IPS-20b (cell line): ENCODE measurements around the gene GPANK1.

Experiments used
- H3K27ac ChIP-seq: one replicate; pipeline ENCODE4 v1.5.1; 2013; ENCODE audit warnings: low read length
- H3K27me3 ChIP-seq: 2 replicates; pipeline ENCODE4 v1.6.1; 2013; ENCODE audit warnings: mild to moderate bottlenecking, low read length, inconsistent platforms; ENCODE audit not compliant: insufficient read depth
- H3K36me3 ChIP-seq: 2 replicates; pipeline ENCODE4 v1.6.1; 2013; ENCODE audit warnings: low read depth, mild to moderate bottlenecking, inconsistent platforms, low read length, moderate library complexity; ENCODE audit not compliant: insufficient read depth
- H3K4me1 ChIP-seq: 2 replicates; pipeline ENCODE4 v1.6.1; 2013; ENCODE audit warnings: mild to moderate bottlenecking, control low read depth, inconsistent platforms, low read length, moderate library complexity; ENCODE audit not compliant: insufficient read depth
- H3K4me3 ChIP-seq: 2 replicates; pipeline ENCODE4 v1.5.1; 2013; ENCODE audit warnings: mild to moderate bottlenecking, low read length, inconsistent platforms
- H3K9ac ChIP-seq: 2 replicates; pipeline ENCODE4 v1.6.1; 2013; ENCODE audit warnings: low read depth, mild to moderate bottlenecking, inconsistent platforms, low read length, moderate library complexity
- H3K9me3 ChIP-seq: 2 replicates; pipeline ENCODE4 v1.6.1; 2013; ENCODE audit warnings: mild to moderate bottlenecking, low read depth, low read length, inconsistent platforms; ENCODE audit not compliant: insufficient read depth

GPANK1 gene

GRCh38 chr6:31619805-31620585, 44.8 kb downstream of the GPANK1 start:
- Histone ChIP-seq H3K27ac (peak overlapping the region; percentile 97), H3K4me1 (peaks cover 17% of the 10 kb centered on the region; the same call in 1 of the 2 replicates), H3K9me3 (no peaks in the 10 kb centered on the region), H3K27me3 (no peaks in the 10 kb centered on the region), H3K9ac (peak overlapping the region; percentile 98), H3K4me3 (peak overlapping the region; percentile 86), H3K36me3 (peaks cover 35% of the 10 kb centered on the region)

GRCh38 chr6:31617010-31617409, 47.8 kb downstream of the GPANK1 start:
- H3K9me3 ChIP-seq = no peaks in the 10 kb centered on the region
- peaks cover 6% of the 10 kb centered on the region for H3K36me3 ChIP-seq
- H3K4me1 ChIP-seq = peaks cover 13% of the 10 kb centered on the region; the same call in 1 of the 2 replicates
- H3K27ac ChIP-seq = no peak overlapping the region
- H3K4me3 ChIP-seq = no peak overlapping the region
- no peak overlapping the region for H3K9ac ChIP-seq
- no peaks in the 10 kb centered on the region for H3K27me3 ChIP-seq

GRCh38 chr6:31615748-31616147, 49.0 kb downstream of the GPANK1 start:
- Histone ChIP-seq H3K36me3 (no peaks in the 10 kb centered on the region), H3K4me1 (peaks cover 10% of the 10 kb centered on the region; the same call in 1 of the 2 replicates), H3K9me3 (no peaks in the 10 kb centered on the region), H3K9ac (peak overlapping the region; percentile 49; the same call in 1 of the 2 replicates), H3K27me3 (no peaks in the 10 kb centered on the region), H3K4me3 (peak overlapping the region; percentile 25; the same call in 1 of the 2 replicates), H3K27ac (no peak overlapping the region)

- H3K9ac ChIP-seq = peak within 1 kb of the TSS; percentile 49; the same call in 1 of the 2 replicates
- peaks cover 10% of the 10 kb centered on the region; the same call in 1 of the 2 replicates for H3K4me1 ChIP-seq
- H3K36me3 ChIP-seq = no peaks in the 10 kb centered on the region
- H3K4me3 ChIP-seq = peak within 1 kb of the TSS; percentile 25; the same call in 1 of the 2 replicates
- H3K27me3 ChIP-seq = no peaks in the 10 kb centered on the region
- no peaks in the 10 kb centered on the region for H3K9me3 ChIP-seq
- H3K27ac ChIP-seq = no peak within 1 kb of the TSS
Measured at GRCh38 chr6:31614684-31615578, 49.9 kb downstream of the GPANK1 start, which contains the start of gene AIF1. Gene AIF1 (plus strand): TSS chr6:31615234. CDS start chr6:31615330, 96 bp downstream.

GRCh38 chr6:31614075-31614619, 50.6 kb downstream of the GPANK1 start:
- no peaks in the 10 kb centered on the region for H3K9me3 ChIP-seq
- H3K4me3 ChIP-seq = no peak overlapping the region
- no peak overlapping the region for H3K9ac ChIP-seq
- no peaks in the 10 kb centered on the region for H3K27me3 ChIP-seq
- H3K36me3 ChIP-seq = no peaks in the 10 kb centered on the region
- H3K27ac ChIP-seq = no peak overlapping the region
- peaks cover 10% of the 10 kb centered on the region; the same call in 1 of the 2 replicates for H3K4me1 ChIP-seq
